Peyer's patch (tissue), 4 donors: ENCODE results near the gene TCEAL7. TPM values are rescaled to one million over a fixed set of nuclear protein-coding genes. Genes with fewer than 3 reads are reported as not detected.
A peak's percentile ranks its signal among the peaks of the same experiment; 100 is the strongest.
"Not testable (repeated sequence)": the region's sequence is repeated elsewhere in the genome, so short reads cannot be mapped to it uniquely, and the experiment has no call there.

Experiments used
- DNase-seq, 3 donors: peaks; one replicate each; pipeline ENCODE4 v3.0.0-alpha.2; 2017 to 2019
- H3K27ac ChIP-seq, 4 donors: fragments of 200-600 bp; sonication (generic); one replicate each; pipeline ENCODE4 v1.5.1; 2016 to 2019
- H3K27me3 ChIP-seq, 2 donors: fragments of 200-600 bp; sonication (generic); one replicate each; pipeline ENCODE4 v1.5.1; 2019
- H3K36me3 ChIP-seq, 3 donors: fragments of 200-600 bp; sonication (generic); one replicate each; pipeline ENCODE4 v1.5.1; 2016 to 2019
- H3K4me1 ChIP-seq, 4 donors: fragments of 200-600 bp; sonication (generic); one replicate each; pipeline ENCODE4 v1.5.1; 2016 to 2019
- H3K4me3 ChIP-seq, 4 donors: fragments of 200-600 bp; sonication (generic); 1 replicate in 3 of 4; 2 replicates in 1 of 4; pipeline ENCODE4 v1.5.1; 2016 to 2019; ENCODE audit warnings: mild to moderate bottlenecking in 1 of 4
- H3K9me3 ChIP-seq, 4 donors: fragments of 200-600 bp; sonication (generic); one replicate each; pipeline ENCODE4 v1.5.1; 2016 to 2019; ENCODE audit warnings: mild to moderate bottlenecking in 1 of 4
- CTCF ChIP-seq, 6 experiments: fragments of 450-650 bp in 4 of 6; fragments of 200-600 bp in 2 of 6; sonication (generic) in 1 of 6; IDR thresholded peaks; one replicate each; pipeline ENCODE4 v1.5.1; 2017 to 2019; ENCODE audit warnings: antibody characterized with exemption in 6 of 6, mild to moderate bottlenecking in 3 of 6, moderate library complexity in 1 of 6
- POLR2A ChIP-seq, 2 donors: fragments of 450-650 bp; IDR thresholded peaks; one replicate each; pipeline ENCODE4 v1.5.1; 2017; ENCODE audit warnings: antibody characterized with exemption in 2 of 2, mild to moderate bottlenecking in 2 of 2, moderate library complexity in 2 of 2
- total RNA-seq, 4 donors: library from RNA; depleted of rRNA; stranded (reverse); fragments of >200 nt; gene quantifications; one replicate each; pipeline ENCODE4 v1.1.0, GENCODE V29; 2016

Gene TCEAL7
- total RNA-seq, 4 donors from 2014 or later, result 1.1 to 5.8 (median 2.1) TPM

- H3K4me3 ChIP-seq, result no peak overlapping the region
- TF ChIP-seq POLR2A (IDR thresholded peaks at IDR 0.05) (no peak), CTCF (IDR thresholded peaks at IDR 0.05) (no peak)
- no peak overlapping the region for H3K27ac ChIP-seq
- no peaks in the 10 kb centered on the region for H3K9me3 ChIP-seq
- H3K36me3 ChIP-seq, result no peaks in the 10 kb centered on the region
- no peak for DNase-seq
- H3K27me3 ChIP-seq, result no peaks in the 10 kb centered on the region
- no peaks in the 10 kb centered on the region for H3K4me1 ChIP-seq
These were observed 17.8 kb downstream of the TCEAL7 start for GRCh38 chrX:103347682-103348397.

GRCh38 chrX:103356130-103356798 is 26.2 kb downstream of the TCEAL7 start, which contains the start of gene TCEAL9:
TSS of gene TCEAL9 (plus strand) at chrX:103356506. CDS start at chrX:103357685, 1,179 bp downstream.
- peak in 1 of 2 donors; percentile 51 for TF ChIP-seq POLR2A (IDR thresholded peaks at IDR 0.05)
- no peak for TF ChIP-seq CTCF (IDR thresholded peaks at IDR 0.05)
- peak within 1 kb of the TSS; percentile 53 to 89 (median 73) for H3K27ac ChIP-seq
- H3K36me3 ChIP-seq, result no peaks in the 10 kb centered on the region
- H3K4me3 ChIP-seq, result peak within 1 kb of the TSS; percentile 34 to 65 (median 51)
- peak in 2 of 3 donors; percentile 59 to 64 for DNase-seq
- H3K4me1 ChIP-seq, result no peaks in the 10 kb centered on the region
- H3K9me3 ChIP-seq, result no peaks in the 10 kb centered on the region
- no peaks in the 10 kb centered on the region for H3K27me3 ChIP-seq

GRCh38 chrX:103356858-103357257 is 26.8 kb downstream of the TCEAL7 start:
- H3K27ac ChIP-seq, result peak overlapping the region; percentile 53 to 89 (median 73)
- no peaks in the 10 kb centered on the region for H3K27me3 ChIP-seq
- H3K9me3 ChIP-seq, result no peaks in the 10 kb centered on the region
- TF ChIP-seq CTCF (IDR thresholded peaks at IDR 0.05) (no peak), POLR2A (IDR thresholded peaks at IDR 0.05) (no peak)
- no peak for DNase-seq
- no peaks in the 10 kb centered on the region for H3K4me1 ChIP-seq
- H3K36me3 ChIP-seq, result no peaks in the 10 kb centered on the region
- peak overlapping the region; percentile 34 to 65 (median 51) for H3K4me3 ChIP-seq

- no peaks in the 10 kb centered on the region for H3K4me1 ChIP-seq
- no peaks in the 10 kb centered on the region for H3K9me3 ChIP-seq
- H3K36me3 ChIP-seq, result no peaks in the 10 kb centered on the region
- no peak for TF ChIP-seq CTCF (IDR thresholded peaks at IDR 0.05)
- no peak for TF ChIP-seq POLR2A (IDR thresholded peaks at IDR 0.05)
- no peak overlapping the region for H3K4me3 ChIP-seq
- no peaks in the 10 kb centered on the region for H3K27me3 ChIP-seq
- no peak for DNase-seq
- H3K27ac ChIP-seq, result no peak overlapping the region
These were observed 27.8 kb downstream of the TCEAL7 start for GRCh38 chrX:103357871-103358270.

GRCh38 chrX:103359605-103360004 is 29.6 kb downstream of the TCEAL7 start:
- H3K4me1 ChIP-seq, result not testable (repeated sequence)

GRCh38 chrX:103360092-103360491 is 30.1 kb downstream of the TCEAL7 start:
- no peak for DNase-seq
- H3K4me1 ChIP-seq, result no peaks in the 10 kb centered on the region
- no peak overlapping the region for H3K27ac ChIP-seq
- no peak for TF ChIP-seq CTCF (IDR thresholded peaks at IDR 0.05)
- TF ChIP-seq POLR2A (IDR thresholded peaks at IDR 0.05), result no peak
- no peak overlapping the region for H3K4me3 ChIP-seq
- H3K27me3 ChIP-seq, result no peaks in the 10 kb centered on the region
- H3K36me3 ChIP-seq, result no peaks in the 10 kb centered on the region
- no peaks in the 10 kb centered on the region for H3K9me3 ChIP-seq

More at GRCh38 chrX:103359605-103360004, 29.6 kb downstream of the TCEAL7 start:
- H3K27me3 ChIP-seq, H3K36me3 ChIP-seq, H3K27ac ChIP-seq, DNase-seq, H3K4me3 ChIP-seq, H3K9me3 ChIP-seq: not testable (repeated sequence)
